ENCODE data around the gene ZFHX2. TPM values are rescaled to one million over a fixed set of nuclear protein-coding genes. Genes with fewer than 3 reads are reported as not detected.

The ZFHX2 gene
- 5.0 TPM for total RNA-seq

GRCh38 chr14:23551266-23552028, at the start of gene ZFHX2:
Gene ZFHX2, minus strand, starts transcription at chr14:23551765. Its CDS starts 16,440 bp downstream, at chr14:23535325.

GRCh38 chr14:23578560-23579310, 27.2 kb upstream of the ZFHX2 start, which contains the start of gene JPH4:
Gene JPH4, minus strand, starts transcription at chr14:23578790. Its CDS starts 1,337 bp downstream, at chr14:23577453.

GRCh38 chr14:23567186-23568020, 15.8 kb upstream of the ZFHX2 start, which contains the start of gene AP1G2:
Gene AP1G2, minus strand, starts transcription at chr14:23567791. Its CDS starts 477 bp downstream, at chr14:23567314.

GRCh38 chr14:23555882-23556699, 4.5 kb upstream of the ZFHX2 start, which contains the start of gene THTPA:
Gene THTPA, plus strand, starts transcription at chr14:23556271. Its CDS starts 487 bp downstream, at chr14:23556758.

Other genes with a start within 250 kb of the ZFHX2 start
- 12.8 TPM for gene PPP1R3E, start 248.9 kb downstream of the ZFHX2 start, total RNA-seq
- 20.3 TPM for gene BCL2L2, start 244.9 kb downstream of the ZFHX2 start, total RNA-seq
- 94.8 TPM for gene PABPN1, start 230.3 kb downstream of the ZFHX2 start, total RNA-seq
- 164 TPM for gene SLC22A17, start 198.9 kb downstream of the ZFHX2 start, total RNA-seq
- 24.1 TPM for gene EFS, start 186.6 kb downstream of the ZFHX2 start, total RNA-seq
- gene IL25, start 179.0 kb downstream of the ZFHX2 start, total RNA-seq, result not detected
- 1.3 TPM for gene CMTM5, start 174.7 kb downstream of the ZFHX2 start, total RNA-seq
- not detected for gene MYH6, start 143.5 kb downstream of the ZFHX2 start, total RNA-seq
- gene MYH7, start 116.1 kb downstream of the ZFHX2 start, total RNA-seq, result 0.31 TPM
- gene NGDN, start 82.1 kb downstream of the ZFHX2 start, total RNA-seq, result 46.3 TPM
- 16.9 TPM for gene THTPA, start 4.5 kb upstream of the ZFHX2 start, total RNA-seq
- gene AP1G2, start 16.0 kb upstream of the ZFHX2 start, total RNA-seq, result 41.9 TPM
- gene JPH4, start 27.0 kb upstream of the ZFHX2 start, total RNA-seq, result 50.1 TPM
- not detected for gene DHRS2, start 84.6 kb upstream of the ZFHX2 start, total RNA-seq

All from parietal lobe (tissue), 1 donor.